AG08396 (cell line): ENCODE measurements around the gene DBX2.
"Not testable (repeated sequence)": the region's sequence is repeated elsewhere in the genome, so short reads cannot be mapped to it uniquely, and the experiment has no call there.

ENCODE experiments used
- DNase-seq: peaks from one replicate; pipeline ENCODE4 v3.0.0; 2012; ENCODE audit warnings: low spot score, mixed read lengths

Gene DBX2

DNA sequence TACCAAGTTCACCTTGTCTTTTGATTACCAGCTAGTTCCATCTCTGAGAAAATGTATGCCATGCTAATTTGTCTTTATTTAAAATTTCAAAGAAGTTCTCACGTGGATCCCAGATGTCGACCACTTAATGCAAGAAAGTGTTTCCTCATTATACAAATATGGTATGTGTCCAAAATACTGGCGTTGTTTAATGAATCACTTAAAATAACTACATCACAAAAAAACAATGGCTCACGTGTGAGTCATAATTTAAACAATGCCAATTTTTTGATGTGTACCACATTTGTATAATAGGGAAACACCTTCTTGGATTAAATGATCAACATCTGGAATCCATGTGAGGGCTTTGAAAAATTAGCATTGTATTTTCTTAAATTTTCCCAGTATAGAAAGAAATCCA is 40.8 kb downstream of the DBX2 start:
- no peak for DNase-seq

DNA sequence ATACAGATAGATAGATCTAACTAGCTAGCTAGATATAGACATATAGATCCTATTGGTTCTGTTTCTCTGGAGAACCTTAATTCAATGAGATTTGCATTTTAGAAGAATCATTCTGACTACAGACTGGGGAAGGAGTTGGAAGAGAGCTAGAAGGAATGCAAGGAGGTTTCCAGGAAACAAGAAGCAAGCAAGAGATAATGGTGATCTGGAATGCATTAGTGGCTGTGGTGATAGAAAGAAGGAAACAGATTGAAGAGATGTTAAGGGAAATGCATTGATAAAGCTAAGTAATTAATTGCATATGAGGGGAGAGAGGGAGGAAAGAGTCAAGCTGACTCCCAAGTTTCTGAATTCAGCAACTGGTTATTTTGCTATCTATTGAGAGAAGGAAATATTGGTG is 42.7 kb downstream of the DBX2 start:
- no peak for DNase-seq

DNA sequence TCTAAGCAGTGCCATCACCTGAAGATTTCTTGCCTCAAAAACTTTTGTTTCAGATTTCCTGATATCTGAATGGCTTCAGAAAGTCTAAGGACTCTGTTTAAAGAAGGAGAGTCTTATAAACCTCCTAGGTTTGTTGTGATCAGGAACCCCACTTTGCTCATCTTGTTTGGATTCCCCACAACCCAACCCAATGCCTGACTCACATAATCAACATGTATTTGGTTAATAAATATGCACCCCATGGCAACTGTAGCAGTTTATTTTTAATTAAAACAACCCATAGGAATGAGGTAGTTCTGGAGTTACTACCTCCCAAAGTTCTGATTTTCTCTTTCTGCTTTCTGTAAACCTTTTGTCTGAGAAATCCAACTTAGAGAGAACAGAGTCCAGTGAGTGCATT is 51.5 kb downstream of the DBX2 start:
- DNase-seq, result no peak

DNA sequence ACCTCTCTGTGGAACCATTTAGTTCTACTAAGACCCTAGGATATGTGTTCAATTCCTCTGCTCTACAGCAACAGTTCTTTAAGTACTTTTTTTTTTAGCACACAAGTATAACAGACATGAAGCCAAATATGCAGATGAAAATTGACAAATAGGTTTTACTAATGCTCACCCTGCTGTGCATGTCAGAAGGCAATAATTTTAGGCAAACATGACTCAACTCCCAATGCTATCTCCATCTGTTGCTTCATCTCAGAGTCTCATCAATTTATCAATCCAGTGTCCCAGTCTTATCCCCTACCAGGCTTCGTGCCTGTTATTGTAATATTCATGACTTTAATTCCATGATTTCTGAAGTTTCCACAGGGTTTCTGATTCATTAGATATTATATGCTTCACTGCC is 57.7 kb downstream of the DBX2 start:
- DNase-seq, result no peak

DNA sequence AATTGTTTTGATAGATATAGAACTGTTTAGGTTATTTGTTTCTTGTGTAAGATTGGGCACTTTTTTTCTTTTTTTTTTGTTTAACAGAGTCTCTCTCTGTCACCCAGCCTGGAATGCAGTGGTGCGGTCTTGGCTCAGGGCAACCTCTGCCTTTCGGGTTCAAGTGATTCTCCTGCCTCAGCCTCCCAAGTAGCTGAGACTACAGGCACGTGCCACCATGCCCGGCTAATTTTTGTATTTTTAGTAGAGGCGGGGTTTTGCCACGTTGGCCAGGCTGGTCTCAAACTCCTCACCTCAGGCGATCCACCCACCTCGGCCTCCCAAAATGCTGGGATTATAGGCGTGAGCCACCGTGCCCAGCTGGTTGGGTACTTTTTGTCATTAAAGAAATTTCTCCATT is 66.0 kb downstream of the DBX2 start:
- not testable (repeated sequence) for DNase-seq

DNA sequence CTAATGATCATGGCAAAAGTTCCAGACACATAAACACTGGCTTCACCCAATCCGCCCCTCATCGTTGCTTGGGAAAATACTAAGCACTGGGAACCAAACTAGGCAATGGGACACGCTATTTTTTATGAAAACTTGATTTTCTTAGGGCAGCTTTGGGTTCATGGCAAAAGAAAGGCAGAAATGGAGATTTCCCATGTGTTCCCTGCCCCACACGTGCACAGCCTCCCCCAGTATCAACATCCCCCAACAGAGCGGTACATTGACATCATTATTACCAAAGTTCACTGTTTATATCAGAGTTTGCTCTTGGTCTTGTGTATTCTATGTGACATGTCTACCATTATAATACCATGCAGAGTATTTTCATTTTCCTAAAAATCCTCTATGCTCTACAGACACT is 71.0 kb downstream of the DBX2 start:
- no peak for DNase-seq

DNA sequence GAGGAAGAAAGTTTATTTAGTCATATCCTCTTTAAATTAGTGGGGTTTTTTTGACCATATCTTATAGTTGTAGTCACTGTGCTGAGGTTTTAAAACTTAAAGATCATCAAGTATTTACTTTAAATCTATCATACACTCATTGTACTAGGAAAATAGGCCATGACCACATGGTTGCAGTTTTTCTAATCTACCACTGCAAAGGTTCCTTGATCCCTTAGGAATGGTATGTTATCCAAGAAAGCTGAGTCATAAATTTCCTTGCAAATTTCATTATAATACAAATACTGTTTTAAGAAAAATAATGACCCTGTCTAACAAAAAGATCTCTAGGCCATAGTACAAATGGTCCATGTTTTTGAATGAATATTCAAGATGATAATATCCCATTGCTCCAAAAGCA is 74.7 kb downstream of the DBX2 start:
- no peak for DNase-seq

DNA sequence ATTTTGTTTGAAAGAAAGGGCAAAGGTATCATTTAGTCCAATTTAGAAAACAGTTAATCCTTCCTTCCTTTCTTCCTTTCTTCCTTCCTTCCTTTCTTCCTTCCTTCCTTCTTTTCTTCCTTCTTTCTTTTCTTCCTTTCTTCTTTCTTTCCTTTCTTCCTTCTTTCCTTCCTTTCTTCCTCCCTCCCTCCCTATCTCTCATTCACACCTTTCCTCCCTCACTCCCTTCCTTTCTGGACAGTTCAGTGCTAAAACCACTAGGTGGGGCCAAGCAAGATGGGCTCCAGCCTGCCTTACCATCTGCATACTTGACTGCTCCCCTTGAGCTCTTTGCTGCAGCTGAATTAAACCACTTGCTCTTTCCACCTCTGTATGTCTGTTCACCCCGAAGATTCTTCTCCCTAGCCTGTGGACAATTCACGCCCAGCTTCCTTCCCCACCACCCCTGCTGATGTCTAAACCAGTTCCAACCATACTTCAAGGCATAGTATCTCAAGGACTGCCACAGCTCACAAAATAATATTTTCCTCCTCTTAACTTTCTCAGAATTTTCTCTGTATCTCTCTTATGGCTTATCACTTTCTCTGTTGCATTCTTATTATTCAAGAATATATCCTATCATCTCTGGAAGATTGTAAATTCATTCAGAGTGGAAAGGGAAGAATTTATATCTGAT is 78.0 kb downstream of the DBX2 start:
- peak; percentile 11 for DNase-seq

DNA sequence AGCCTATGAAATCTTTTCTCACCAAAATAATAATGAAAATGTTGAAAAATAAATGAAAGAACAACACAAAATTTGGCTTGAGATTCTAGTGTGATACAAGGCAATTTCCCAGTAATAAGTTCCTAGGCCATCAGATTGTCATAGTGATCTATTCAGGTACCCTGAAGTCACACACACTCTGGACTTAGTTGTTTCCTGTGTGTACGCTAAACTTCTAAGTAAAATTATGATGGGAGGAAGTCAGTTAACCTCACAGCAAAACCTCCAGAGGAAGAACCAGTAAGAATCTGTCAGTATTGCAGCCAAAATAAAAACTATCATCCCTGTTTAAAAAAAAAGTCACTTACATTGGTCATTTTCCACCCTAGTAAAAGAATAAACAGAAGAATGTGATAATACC is 81.9 kb downstream of the DBX2 start:
- no peak for DNase-seq
